ENCODE data around the gene NOXA1.
"Not testable (repeated sequence)": the region's sequence is repeated elsewhere in the genome, so short reads cannot be mapped to it uniquely, and the experiment has no call there.

The NOXA1 gene

DNA sequence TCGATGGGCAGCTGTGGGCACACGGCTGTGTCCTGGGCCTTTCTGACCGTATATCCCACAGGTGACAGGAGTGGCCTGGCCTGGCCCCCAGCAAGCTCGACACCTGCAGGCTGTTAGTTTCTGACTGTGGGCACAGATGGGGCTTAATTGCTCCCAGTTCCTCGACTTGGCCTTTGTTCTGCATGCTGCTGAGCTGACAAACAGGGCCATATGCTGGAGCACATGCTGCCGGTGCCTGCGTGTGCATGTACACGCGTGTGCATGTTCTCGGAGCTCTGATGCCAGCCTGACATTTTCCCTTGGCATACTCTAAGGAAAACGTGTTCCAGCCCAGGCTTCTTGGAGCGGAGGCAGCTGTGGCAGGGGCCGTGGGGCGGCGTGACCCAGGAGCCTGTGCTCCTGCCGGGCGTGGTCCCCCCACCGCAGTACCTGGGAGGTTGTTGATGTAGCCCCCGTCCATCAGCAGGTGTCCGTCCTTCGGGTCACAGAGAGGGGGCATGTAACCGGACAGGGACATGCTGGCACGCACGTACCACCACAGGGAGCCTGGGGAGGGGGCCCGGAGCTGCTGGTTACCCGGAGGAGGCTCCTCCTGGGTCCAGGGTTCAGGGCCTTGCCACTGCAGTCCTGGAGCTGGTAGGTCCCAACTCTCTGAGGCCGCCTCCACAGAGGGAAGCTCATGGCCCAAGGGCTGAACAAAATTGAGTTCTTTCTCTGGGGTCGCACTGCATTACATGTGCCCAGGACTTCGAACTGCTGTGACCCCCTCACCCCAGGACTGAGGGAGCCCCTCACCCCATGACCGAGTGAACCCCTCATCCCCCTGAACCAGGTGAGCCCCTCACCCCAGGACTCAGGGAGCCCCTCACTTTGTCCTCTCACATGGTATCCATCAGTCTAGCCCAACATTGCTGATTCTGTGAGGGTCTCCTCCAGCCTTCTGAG is 40.1 kb downstream of the NOXA1 start:
- no peak overlapping the region for H3K4me3 ChIP-seq (ENCODE audit: low read depth, low read length)

DNA sequence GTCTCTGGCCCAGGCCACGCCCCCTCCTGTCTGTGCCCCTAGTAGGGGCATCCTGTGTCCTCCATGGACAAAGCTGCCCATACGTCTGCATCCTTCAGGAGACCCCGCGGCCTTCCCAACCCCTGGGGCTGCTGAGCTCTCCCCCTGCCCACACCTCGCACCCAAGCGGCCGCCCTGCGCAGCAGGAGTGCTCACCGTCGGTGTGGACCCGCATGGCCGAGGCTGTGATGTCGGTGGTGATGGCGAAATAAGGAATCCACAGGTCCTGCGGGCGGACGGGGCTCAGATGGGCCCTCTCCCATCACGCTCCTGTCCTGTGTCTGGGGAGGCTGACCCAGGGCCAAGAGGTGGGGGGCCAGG is 40.7 kb downstream of the NOXA1 start:
- no peak overlapping the region for H3K4me3 ChIP-seq (ENCODE audit: low read depth, low read length)

DNA sequence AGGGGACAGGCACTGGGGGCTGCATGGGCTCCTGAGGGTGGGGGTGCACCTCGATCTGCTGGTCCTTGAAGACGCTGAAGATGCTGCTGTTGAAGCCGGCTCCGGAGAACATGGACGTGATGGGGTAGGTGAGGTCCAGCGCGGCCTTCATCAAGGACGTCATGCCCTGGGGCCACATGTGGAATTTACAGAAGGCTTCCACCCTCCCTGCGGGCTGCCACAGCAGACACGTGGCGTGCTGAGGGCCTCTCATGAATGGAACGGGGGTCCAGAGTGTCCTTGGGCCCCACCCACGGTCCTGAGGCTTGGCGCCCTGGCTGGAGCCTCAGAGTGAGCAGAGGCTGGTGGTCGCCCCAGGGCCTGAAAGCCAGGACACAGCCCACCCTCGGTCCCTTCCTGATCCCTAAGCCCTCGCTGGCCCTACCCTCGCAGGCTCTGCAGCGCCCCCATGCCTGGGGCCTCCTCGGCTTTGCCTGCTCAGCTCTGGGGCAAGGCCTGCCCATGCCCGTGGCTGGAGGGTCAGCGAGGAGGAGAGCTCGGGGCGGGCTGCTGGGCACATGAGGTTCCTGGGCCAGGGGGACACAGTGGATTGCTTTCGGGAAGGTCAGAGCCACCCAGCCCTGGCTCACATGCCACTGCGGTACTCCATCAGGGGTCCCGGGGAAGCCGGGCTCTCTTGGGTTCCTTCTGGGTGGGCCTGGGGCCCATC is 41.3 kb downstream of the NOXA1 start:
- no peak overlapping the region for H3K4me3 ChIP-seq (ENCODE audit: low read depth, low read length)

GRCh38 chr9:137465000-137465719 is 42.0 kb downstream of the NOXA1 start:
- H3K4me3 ChIP-seq (ENCODE audit: low read depth, low read length) = no peak overlapping the region

GRCh38 chr9:137465720-137466388 is 42.7 kb downstream of the NOXA1 start:
- H3K4me3 ChIP-seq (ENCODE audit: low read depth, low read length) = no peak overlapping the region

- H3K4me3 ChIP-seq (ENCODE audit: low read depth, low read length) = not testable (repeated sequence)
These were observed 43.3 kb downstream of the NOXA1 start for GRCh38 chr9:137466389-137467085.

GRCh38 chr9:137467161-137467581 is 44.0 kb downstream of the NOXA1 start:
- no peak overlapping the region for H3K4me3 ChIP-seq (ENCODE audit: low read depth, low read length)

- no peak overlapping the region for H3K4me3 ChIP-seq (ENCODE audit: low read depth, low read length)
These were observed 44.7 kb downstream of the NOXA1 start for GRCh38 chr9:137467896-137468295.

DNA sequence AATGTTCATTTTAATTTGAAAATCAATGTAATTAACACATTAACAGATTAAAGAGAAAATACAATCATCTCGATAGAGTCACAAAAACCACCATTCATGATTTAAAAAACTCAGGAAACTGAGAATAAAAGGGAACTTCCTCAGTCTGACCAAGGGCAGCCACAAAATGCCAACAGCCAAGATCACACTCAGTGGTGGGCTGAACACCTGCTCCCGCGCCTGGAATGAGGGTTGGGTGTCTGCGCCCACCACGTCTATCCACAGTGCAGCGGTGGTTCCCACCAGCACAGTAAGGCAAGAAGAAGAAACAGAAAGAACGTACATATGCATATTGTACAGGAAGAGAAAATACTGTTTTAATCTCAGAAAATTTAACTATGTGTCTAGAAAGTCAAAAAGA is 47.6 kb downstream of the NOXA1 start:
- no peak overlapping the region for H3K4me3 ChIP-seq (ENCODE audit: low read depth, low read length)

DNA sequence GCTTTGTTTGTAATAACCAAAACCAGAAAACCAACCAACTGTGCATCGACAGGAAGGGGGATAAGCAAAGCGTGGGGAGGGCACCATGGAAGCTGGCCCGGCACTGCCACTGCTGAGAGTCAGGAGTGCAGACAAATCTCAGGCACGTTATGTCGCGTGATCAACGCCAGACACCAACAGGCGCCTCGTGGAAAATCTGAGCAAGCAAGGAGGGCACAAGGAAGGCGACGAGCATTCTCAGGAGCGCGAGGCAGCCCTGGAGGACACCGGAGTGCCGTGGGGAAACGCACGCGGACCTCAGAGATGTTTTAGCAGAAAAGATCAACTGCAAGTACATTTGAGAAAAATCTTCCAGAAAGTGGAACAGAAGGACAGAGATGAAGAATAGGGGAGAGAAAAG is 51.1 kb downstream of the NOXA1 start:
- no peak overlapping the region for H3K4me3 ChIP-seq (ENCODE audit: low read depth, low read length)

GRCh38 chr9:137475666-137476065 is 52.5 kb downstream of the NOXA1 start:
- H3K4me3 ChIP-seq (ENCODE audit: low read depth, low read length) = no peak overlapping the region

DNA sequence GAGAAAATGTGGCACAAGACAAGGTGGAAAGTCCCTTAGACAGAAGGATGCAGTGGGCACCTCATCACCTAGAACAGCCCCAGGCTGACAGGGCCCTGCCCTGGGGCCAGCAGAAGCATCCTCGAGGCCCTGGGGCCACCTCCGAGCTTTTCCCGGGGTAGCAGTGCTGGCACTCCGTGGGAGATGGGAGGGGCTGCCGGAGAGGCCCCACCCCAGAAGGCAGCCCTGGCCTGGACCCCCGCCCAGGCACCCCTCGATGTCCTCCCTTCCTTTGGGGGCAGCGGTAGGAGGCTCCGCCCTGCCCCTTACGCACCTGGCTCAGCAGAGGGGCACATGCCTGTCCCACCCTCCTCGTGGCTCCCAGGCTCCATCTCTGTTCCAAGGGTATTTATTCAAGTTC is 53.7 kb downstream of the NOXA1 start:
- H3K4me3 ChIP-seq (ENCODE audit: low read depth, low read length) = no peak overlapping the region

DNA sequence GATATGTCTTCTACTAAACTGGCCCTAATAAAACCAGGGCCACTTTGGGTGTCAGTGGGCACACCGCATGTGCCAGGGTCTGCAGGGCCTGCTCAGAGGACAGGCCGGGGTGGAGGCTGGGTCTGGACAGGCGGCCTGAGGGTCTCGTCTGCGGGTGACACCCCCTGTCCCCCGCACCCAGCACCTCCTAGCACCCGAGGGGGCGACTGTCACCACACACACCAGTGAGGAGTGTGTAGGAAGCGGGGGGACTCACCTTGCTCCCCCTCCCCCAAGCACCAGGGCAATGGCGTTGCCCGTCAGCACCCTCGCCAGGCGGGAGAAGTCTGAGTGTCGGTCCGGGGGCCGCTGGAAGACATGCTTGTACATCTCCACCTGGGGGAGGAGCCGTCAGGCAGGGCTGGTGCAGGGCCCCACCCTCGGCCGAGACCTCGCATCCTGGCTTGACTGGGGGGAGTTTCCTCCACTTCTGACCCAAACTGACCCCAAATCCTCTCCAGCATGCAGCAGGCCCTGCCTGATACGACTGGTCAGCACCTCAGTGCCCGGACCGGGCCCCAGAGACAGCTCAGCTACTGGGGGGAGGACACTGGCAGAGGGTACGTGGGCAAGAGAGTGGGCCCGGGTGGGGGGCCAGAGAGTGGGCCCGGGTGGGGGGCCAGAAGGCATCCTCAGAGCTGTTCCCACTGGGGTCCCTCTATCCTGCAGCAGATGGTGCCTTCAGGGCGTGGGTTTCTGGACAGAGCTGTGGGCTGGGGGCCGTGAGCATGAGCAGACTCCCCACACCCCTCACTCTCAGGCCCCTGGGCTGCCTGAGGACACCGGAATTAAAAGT is 54.8 kb downstream of the NOXA1 start:
- no peak overlapping the region for H3K4me3 ChIP-seq (ENCODE audit: low read depth, low read length)

DNA sequence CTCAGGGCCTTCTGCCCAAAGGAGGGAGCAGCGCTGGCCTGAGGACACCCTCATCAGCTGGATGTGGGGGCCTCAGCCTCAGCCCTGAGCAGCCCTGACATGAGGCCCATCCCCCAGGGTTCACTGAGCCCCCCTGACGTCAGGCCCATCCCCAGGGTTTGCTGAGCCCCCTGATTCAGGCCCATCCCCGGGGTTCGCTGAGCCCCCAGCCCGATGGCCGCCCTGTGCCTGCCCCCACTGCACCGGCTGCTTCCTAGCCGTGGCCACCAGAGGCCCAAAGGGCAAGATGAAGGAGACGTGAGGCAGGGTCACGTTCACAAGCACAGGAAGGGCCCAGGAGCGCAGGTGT is 55.4 kb downstream of the NOXA1 start:
- H3K4me3 ChIP-seq (ENCODE audit: low read depth, low read length) = no peak overlapping the region

GRCh38 chr9:137478962-137479861 is 56.0 kb downstream of the NOXA1 start:
- H3K4me3 ChIP-seq (ENCODE audit: low read depth, low read length) = no peak overlapping the region

DNA sequence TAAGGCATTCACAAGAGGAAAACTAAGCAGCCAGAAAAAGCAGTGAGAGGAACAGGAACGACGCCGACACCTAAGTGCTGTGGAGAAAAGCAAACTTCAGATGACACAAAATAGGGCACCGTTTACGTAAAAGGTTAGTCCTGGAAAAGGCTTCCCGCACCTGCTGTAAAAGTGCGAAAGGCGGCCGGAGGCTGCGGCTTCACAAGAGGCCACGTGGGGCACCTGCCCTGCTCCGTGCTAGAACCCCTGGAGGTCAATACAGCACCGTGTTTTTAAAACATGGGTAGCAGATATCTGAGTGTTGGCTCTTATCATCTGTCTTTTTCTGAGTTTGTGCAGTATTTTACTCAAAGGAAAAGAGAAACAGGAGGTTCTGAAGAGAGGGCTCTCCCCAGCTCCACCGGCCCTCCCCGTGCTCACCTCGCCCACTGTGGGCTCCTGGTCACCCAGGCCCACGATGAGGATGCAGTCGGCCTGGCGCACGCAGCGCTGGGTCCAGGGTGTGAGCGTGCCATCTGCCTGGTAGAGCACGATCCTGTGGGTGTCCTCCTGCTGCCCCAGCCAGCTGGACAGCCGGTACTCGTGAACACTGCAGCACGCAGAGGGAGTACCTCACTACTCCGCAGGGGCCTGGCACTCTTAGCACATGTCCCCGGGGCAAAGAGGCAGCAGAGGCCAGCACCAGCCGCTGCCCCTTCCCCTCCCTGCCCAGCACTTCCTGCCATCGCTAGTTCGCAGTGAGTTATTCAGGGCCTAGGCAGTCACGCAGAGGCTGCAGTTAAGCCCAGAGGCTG is 56.9 kb downstream of the NOXA1 start:
- no peak overlapping the region for H3K4me3 ChIP-seq (ENCODE audit: low read depth, low read length)

GRCh38 chr9:137480686-137481683 is 57.8 kb downstream of the NOXA1 start:
- H3K4me3 ChIP-seq (ENCODE audit: low read depth, low read length) = no peak overlapping the region
